Aorta (tissue), 5 donors: ENCODE data around the gene APH1B. TPM values are rescaled to one million over a fixed set of nuclear protein-coding genes. Genes with fewer than 3 reads are reported as not detected.
A peak's percentile ranks its signal among the peaks of the same experiment; 100 is the strongest.

Experiments used
- ATAC-seq: fragments of 200-7000 bp; cut with Tn5 transposase; one replicate; pipeline ENCODE4 v1.9.1; 2022; ENCODE audit warnings: moderate library complexity; ENCODE audit not compliant: low FRiP score
- DNase-seq, 2 donors: peaks; one replicate each; pipeline ENCODE4 v3.0.0-alpha.2; 2020
- H3K27ac ChIP-seq, 2 donors: one replicate each; pipeline ENCODE4 v1.5.1; 2013; ENCODE audit warnings: low read length in 2 of 2, mild to moderate bottlenecking in 2 of 2, moderate library complexity in 2 of 2, control low read depth in 1 of 2, inconsistent platforms in 1 of 2, low read depth in 1 of 2
- H3K27me3 ChIP-seq, 2 donors: one replicate each; pipeline ENCODE4 v1.6.1; 2013; ENCODE audit warnings: control low read depth in 1 of 2, low read length in 1 of 2, mild to moderate bottlenecking in 1 of 2, moderate library complexity in 1 of 2; ENCODE audit not compliant: insufficient read depth in 2 of 2, control insufficient read depth in 1 of 2
- H3K36me3 ChIP-seq, 2 donors: one replicate each; pipeline ENCODE4 v1.6.1; 2013; ENCODE audit warnings: control low read depth in 1 of 2, low read length in 1 of 2, mild to moderate bottlenecking in 1 of 2; ENCODE audit not compliant: insufficient read depth in 2 of 2, control insufficient read depth in 1 of 2
- H3K4me1 ChIP-seq, 2 donors: one replicate each; pipeline ENCODE4 v1.6.1; 2013; ENCODE audit warnings: low read length in 2 of 2, control low read depth in 1 of 2, mild to moderate bottlenecking in 1 of 2, moderate library complexity in 1 of 2; ENCODE audit not compliant: insufficient read depth in 2 of 2, control insufficient read depth in 1 of 2
- H3K4me3 ChIP-seq, 2 donors: one replicate each; pipeline ENCODE4 v1.5.1; 2013; ENCODE audit warnings: low read length in 2 of 2, control low read depth in 1 of 2, mild to moderate bottlenecking in 1 of 2
- H3K9me3 ChIP-seq: one replicate; pipeline ENCODE4 v1.6.1; 2013; ENCODE audit warnings: mild to moderate bottlenecking, low read length; ENCODE audit not compliant: control insufficient read depth
- WGBS, 2 donors: extraction: QIAGEN DNeasy Blood & Tissue Kit; methylation state at CpG; one replicate each; pipeline ENCODE4 v1.1.7; 2013; 5-methylcytosine and 5-hydroxymethylcytosine counted together
- intact Hi-C, 2 donors: fragments of 100-400 bp; cut with DNase I; formaldehyde crosslinking; loops; one replicate each; pipeline versions ENCODE4 v1.14.2 to v1.15.0; 2022
- polyA plus RNA-seq, 2 donors: library from polyadenylated mRNA; stranded (reverse); fragments of 200-250 nt; gene quantifications; one replicate each; pipeline ENCODE4 v1.2.3, GENCODE V29; 2013
- total RNA-seq, 2 donors: library from RNA; stranded (reverse); fragmentation: NEBNext Ultra II Directional; extraction: Animal tissue kit (Norgen Biotek cat#: 25700); gene quantifications; one replicate each; pipeline ENCODE4 v1.2.1, GENCODE V29; 2021
- donor health status: healthy with polysubstance abuse.
- donor health status: Bipolar disorder and iron deficiency.
- donor health status: DM: no; HTN: no; CAD: no.
- donor health status: DM: no; HTN: no; CAD: no.
- donor health status: DM: yes; HTN: yes; CAD: no.

Gene APH1B
- total and polyA plus RNA-seq, 4 donors = 3.0 to 28.4 (median 18.8) TPM

GRCh38 chr15:63284335-63284734 lies 6.9 kb downstream of the APH1B start:
- Histone ChIP-seq H3K4me1 (no peaks in the 10 kb centered on the region), H3K9me3 (no peaks in the 10 kb centered on the region), H3K27me3 (no peaks in the 10 kb centered on the region), H3K4me3 (no peak overlapping the region), H3K36me3 (peaks cover 2 to 5% of the 10 kb centered on the region in 2 donors), H3K27ac (no peak overlapping the region)
- intact Hi-C loops = no loop called here
- DNase-seq (no peak), ATAC-seq (no peak)
- 93 to 94% methylated on average over 6 of the region's 6 CpGs for WGBS, 2 donors

- intact Hi-C loops = loop anchor here in 1 of 2 donors (5.0 kb wide), 1 partner anchor 310 kb away; the partner anchor contains the start of gene FBXL22
- ATAC-seq = no peak
- Histone ChIP-seq H3K27ac (no peak overlapping the region), H3K27me3 (no peaks in the 10 kb centered on the region), H3K9me3 (no peaks in the 10 kb centered on the region), H3K4me1 (peaks cover 2 to 6% of the 10 kb centered on the region in 2 donors), H3K4me3 (no peak overlapping the region), H3K36me3 (peaks cover 2% of the 10 kb centered on the region in 2 donors)
- WGBS, 2 donors = 82 to 93% methylated on average over 2 of the region's 2 CpGs
- DNase-seq = no peak
Measured at GRCh38 chr15:63287109-63287508, 9.7 kb downstream of the APH1B start.

DNA sequence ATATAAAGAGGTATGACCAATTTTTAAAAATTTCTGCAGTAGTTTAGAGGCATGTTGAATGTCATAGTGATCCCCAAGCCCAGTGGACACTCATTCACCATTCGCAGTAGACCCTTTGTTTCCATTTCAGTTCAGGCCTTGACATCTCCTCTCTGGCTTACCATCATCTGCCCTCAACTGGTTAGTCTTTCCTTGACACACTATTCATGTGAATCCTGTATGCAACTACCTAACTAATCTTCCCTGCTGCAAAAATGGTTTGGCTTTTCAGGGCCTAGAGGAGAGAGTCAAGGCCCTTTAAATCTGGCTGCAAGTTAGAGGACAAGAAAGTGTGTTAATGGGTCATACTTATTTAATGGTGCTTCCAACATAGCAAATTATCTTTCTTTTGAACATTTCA lies 10.9 kb downstream of the APH1B start:
- WGBS, 2 donors = 65 to 78% methylated on average over 1 of the region's 1 CpG
- DNase-seq (no peak), ATAC-seq (no peak)
- Histone ChIP-seq H3K27ac (no peak overlapping the region), H3K9me3 (no peaks in the 10 kb centered on the region), H3K27me3 (no peaks in the 10 kb centered on the region), H3K36me3 (peaks cover 2% of the 10 kb centered on the region in 2 donors), H3K4me3 (no peak overlapping the region), H3K4me1 (peaks cover 5 to 6% of the 10 kb centered on the region in 2 donors)
- intact Hi-C loops = loop anchor here (2.0 to 5.0 kb wide), 2 partner anchors 114 to 309 kb away; partner anchors contain the start of gene FBXL22 (in 1 of the 2)

DNA sequence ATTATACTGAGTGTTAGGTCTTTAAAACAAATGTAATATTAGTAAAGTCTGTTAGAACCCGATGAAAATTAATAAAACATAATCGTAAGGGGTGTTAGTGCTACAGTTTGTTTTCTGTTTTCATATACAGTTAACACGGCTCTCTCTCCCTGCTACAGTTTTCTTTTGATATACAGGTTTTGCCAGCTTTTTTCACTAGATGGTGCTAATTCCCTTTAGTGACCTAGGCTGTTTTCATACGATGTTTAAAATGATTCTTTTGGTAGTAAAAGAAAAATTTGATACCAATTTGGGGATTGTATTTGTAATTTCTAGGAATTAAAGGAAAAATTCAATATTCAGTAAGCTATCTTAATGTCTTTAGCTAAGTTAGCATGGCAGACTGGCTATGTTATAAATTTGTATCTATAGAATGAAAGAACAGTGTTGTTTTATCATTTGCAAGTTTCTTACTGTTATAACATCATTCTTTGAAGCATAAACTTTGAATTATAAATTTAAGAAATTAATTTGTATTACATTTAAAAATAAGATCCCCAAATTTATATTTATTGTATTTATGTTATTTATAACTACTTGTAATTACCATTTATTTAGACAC lies 11.5 kb downstream of the APH1B start:
- intact Hi-C loops = loop anchor here (2.0 to 5.0 kb wide), 2 partner anchors 114 to 308 kb away; partner anchors contain the start of gene FBXL22 (in 1 of the 2)
- H3K27ac ChIP-seq = no peak overlapping the region
- H3K36me3 ChIP-seq = peaks cover 2% of the 10 kb centered on the region in 2 donors
- DNase-seq (no peak), ATAC-seq (peak; percentile 86)
- no peak overlapping the region for H3K4me3 ChIP-seq
- no peaks in the 10 kb centered on the region for H3K9me3 ChIP-seq
- no peaks in the 10 kb centered on the region for H3K27me3 ChIP-seq
- H3K4me1 ChIP-seq = peaks cover 5 to 6% of the 10 kb centered on the region in 2 donors
- WGBS, 2 donors = 2 to 4% methylated on average over 4 of the region's 4 CpGs

DNA sequence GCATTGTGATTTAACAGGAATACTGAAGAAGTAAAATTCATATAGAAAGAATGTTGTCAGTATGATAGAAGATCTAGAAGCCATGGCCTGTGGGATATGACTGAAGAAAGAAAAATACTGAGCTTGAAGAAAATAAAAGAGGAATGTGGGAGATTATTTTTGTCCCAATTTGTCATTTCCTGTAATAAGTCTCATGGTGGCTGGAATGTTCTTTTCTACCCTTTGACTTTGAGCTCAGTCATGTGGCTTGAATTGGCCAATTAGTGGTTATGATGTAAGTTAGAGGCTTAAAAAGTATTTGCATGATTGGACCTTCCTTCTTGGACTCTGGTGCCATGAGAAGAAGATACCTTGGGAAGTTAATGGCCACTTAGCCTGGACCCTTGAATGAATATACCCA lies 14.1 kb downstream of the APH1B start:
- intact Hi-C loops = no loop called here
- Histone ChIP-seq H3K4me1 (peaks cover 5 to 6% of the 10 kb centered on the region in 2 donors), H3K9me3 (no peaks in the 10 kb centered on the region), H3K36me3 (peaks cover 2% of the 10 kb centered on the region in 2 donors), H3K4me3 (no peak overlapping the region), H3K27ac (peak overlapping the region; percentile 84 to 100), H3K27me3 (no peaks in the 10 kb centered on the region)
- ATAC-seq = peak; percentile 38
- no peak for DNase-seq

DNA sequence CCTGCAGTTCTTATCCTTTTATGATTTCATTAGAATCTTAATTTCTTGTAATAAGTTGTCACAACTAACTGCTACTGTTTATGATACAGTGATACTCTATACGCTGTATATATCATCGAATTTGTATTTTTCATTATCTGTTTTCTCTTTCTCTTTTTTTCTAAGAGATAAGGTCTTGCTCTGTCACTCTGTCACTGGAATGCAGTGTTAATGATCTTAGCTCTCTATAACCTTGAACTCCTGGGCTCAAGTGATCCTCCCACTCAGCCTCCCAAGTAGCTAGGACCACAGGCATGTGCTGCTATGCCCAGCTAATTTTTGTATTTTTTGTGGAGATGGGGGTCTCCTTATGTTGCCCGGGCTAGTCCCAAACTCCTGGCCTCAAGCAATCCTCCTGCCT lies 14.8 kb downstream of the APH1B start:
- WGBS, 2 donors = 95% methylated on average over 3 of the region's 3 CpGs
- intact Hi-C loops = no loop called here
- no peak for ATAC-seq
- H3K9me3 ChIP-seq = no peaks in the 10 kb centered on the region
- peak overlapping the region in 1 of 2 donors; percentile 61 for H3K27ac ChIP-seq
- H3K27me3 ChIP-seq = no peaks in the 10 kb centered on the region
- H3K4me3 ChIP-seq = no peak overlapping the region
- peaks cover 0 to 2% of the 10 kb centered on the region in 2 donors for H3K36me3 ChIP-seq
- peaks cover 5 to 6% of the 10 kb centered on the region in 2 donors for H3K4me1 ChIP-seq
- DNase-seq = no peak

DNA sequence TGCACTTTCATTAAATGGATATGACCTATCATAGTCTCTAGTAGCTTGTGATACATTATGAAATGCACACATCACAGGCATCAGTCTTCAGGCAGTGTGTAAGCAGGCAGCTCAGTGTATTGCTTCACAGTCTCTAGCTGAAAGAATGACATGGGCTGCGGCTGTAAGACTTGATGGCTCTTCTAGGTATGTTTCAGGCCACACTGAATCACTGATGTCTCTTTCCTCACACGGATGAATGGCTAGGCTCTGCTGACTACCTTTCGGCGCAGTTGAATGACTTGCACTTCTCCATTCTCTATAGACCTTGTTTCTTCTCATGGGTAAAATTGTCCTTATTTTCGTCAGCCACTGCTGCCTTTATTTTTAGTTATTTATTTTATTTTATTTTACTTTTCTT lies 15.4 kb downstream of the APH1B start:
- Histone ChIP-seq H3K4me3 (no peak overlapping the region), H3K27ac (peak overlapping the region; percentile 10 to 61)
- no peak for ATAC-seq

DNA sequence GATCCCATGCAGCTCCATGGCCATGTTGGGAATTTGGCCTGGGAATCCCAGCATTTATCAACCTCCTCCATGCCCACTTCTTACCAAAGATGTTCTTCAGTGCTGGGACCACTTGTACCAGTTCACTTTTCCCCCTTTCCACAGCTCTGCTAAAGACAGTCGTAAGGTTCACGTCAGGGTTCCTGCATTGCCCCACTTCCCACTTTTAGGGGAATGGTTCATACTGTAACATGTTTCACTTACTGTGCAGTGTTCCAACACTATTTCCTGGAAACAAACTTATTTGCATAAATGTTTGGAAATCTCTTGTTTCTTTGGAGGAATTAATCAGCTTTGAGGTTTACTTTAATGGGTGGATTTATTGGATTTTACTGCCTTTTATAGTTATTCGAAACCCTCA lies 17.0 kb downstream of the APH1B start:
- WGBS, 2 donors = 89 to 96% methylated on average over 3 of the region's 3 CpGs
- H3K27ac ChIP-seq = peak overlapping the region in 1 of 2 donors; percentile 51
- H3K36me3 ChIP-seq = no peaks in the 10 kb centered on the region
- H3K4me3 ChIP-seq = no peak overlapping the region
- intact Hi-C loops = no loop called here
- no peak for DNase-seq
- H3K27me3 ChIP-seq = no peaks in the 10 kb centered on the region
- peaks cover 5 to 6% of the 10 kb centered on the region in 2 donors for H3K4me1 ChIP-seq
- no peak for ATAC-seq
- no peaks in the 10 kb centered on the region for H3K9me3 ChIP-seq

More for the DNA sequence above, 15.4 kb downstream of the APH1B start:
- H3K27me3 ChIP-seq = no peaks in the 10 kb centered on the region
- no peak for DNase-seq
- H3K36me3 ChIP-seq = peaks cover 0 to 2% of the 10 kb centered on the region in 2 donors
- intact Hi-C loops = no loop called here
- H3K9me3 ChIP-seq = no peaks in the 10 kb centered on the region
- 96 to 99% methylated on average over 5 of the region's 5 CpGs for WGBS, 2 donors
- peaks cover 5 to 6% of the 10 kb centered on the region in 2 donors for H3K4me1 ChIP-seq

GRCh38 chr15:63295341-63295740 lies 17.9 kb downstream of the APH1B start:
- DNase-seq (no peak), ATAC-seq (no peak)
- H3K36me3 ChIP-seq = peaks cover 0 to 4% of the 10 kb centered on the region in 2 donors

More at GRCh38 chr15:63295341-63295740, 17.9 kb downstream of the APH1B start:
- Histone ChIP-seq H3K27ac (no peak overlapping the region), H3K4me3 (no peak overlapping the region), H3K9me3 (no peaks in the 10 kb centered on the region), H3K4me1 (peaks cover 5 to 6% of the 10 kb centered on the region in 2 donors), H3K27me3 (no peaks in the 10 kb centered on the region)
- intact Hi-C loops = no loop called here
